K562 (cell line): Measurements from ENCODE around the gene GH2. TPM values are rescaled to one million over a fixed set of nuclear protein-coding genes. Genes with fewer than 3 reads are reported as not detected.

Source experiments
- ATAC-seq: fragments of 200-7000 bp; cut with Tn5 transposase; 3 replicates; pipeline ENCODE4 v1.9.1; 2020; ENCODE audit warnings: moderate library complexity
- BruUV-seq: library from RNA; stranded (reverse); fragments of 400-500 nt; replicated peaks from 2 replicates; lab custom pipeline; 2021; lab: Mats Ljungman, UMichigan
- CTCF ChIA-PET: fragments of 300-600 bp; formaldehyde crosslinking; extraction: SDS; loops from one replicate; lab custom pipeline; 2021; ENCODE audit warnings: low intra/inter-chr PET ratio; lab: Yijun Ruan, JAX
- POLR2A ChIA-PET: fragments of 300-600, 350-650 bp; sonication (Branson Sonifier 250); formaldehyde crosslinking; extraction: SDS; loops from one replicate; lab custom pipeline; 2021; ENCODE audit warnings: antibody characterized with exemption, inconsistent platforms; lab: Yijun Ruan, JAX
- DNase-seq, 4 experiments: peaks; one replicate each; pipeline versions ENCODE4 v3.0.0 to v3.0.0-alpha.2; 2011 to 2018; ENCODE audit warnings: low spot score in 3 of 4, mixed read lengths in 3 of 4; ENCODE audit errors: extremely low read depth in 1 of 4
- FAIRE-seq: peaks from 2 replicates; lab custom pipeline; 2011; peaks lifted over from hg19 to GRCh38; lab: Jason Lieb, UNC
- H2AFZ ChIP-seq: 2 replicates; pipeline ENCODE4 v1.6.0; 2011; ENCODE audit warnings: low read depth, low read length, control low read depth, inconsistent platforms
- H3K27ac ChIP-seq: fragments of 200-600 bp; 3 replicates; pipeline ENCODE4 v1.8.0; 2011; ENCODE audit warnings: low read depth, mild to moderate bottlenecking, control low read depth, inconsistent platforms, low read length, moderate library complexity, mixed read lengths; ENCODE audit errors: extremely low read depth
- H3K27me3 ChIP-seq, 2 experiments: fragments of 300-600 bp in 1 of 2; 2 replicates in 1 of 2; 3 replicates in 1 of 2; pipeline versions ENCODE4 v1.6.0 to v1.8.0; 2011; ENCODE audit warnings: inconsistent platforms in 2 of 2, low read length in 2 of 2, mild to moderate bottlenecking in 1 of 2, mixed read lengths in 1 of 2, moderate library complexity in 1 of 2; ENCODE audit not compliant: control insufficient read depth in 2 of 2, insufficient read depth in 2 of 2
- H3K36me3 ChIP-seq: fragments of 300-600 bp; 3 replicates; pipeline ENCODE4 v1.8.0; 2011; ENCODE audit warnings: mild to moderate bottlenecking, low read length, inconsistent platforms; ENCODE audit not compliant: control insufficient read depth, insufficient read depth
- H3K4me1 ChIP-seq, 2 experiments: fragments of 200-600 bp in 1 of 2; replicated peaks in 1 of 2; 2 replicates in 1 of 2; 3 replicates in 1 of 2; pipeline versions ENCODE4 v1.5.1 to v1.8.0; 2011; ENCODE audit warnings: inconsistent platforms in 2 of 2, low read length in 2 of 2, mild to moderate bottlenecking in 1 of 2, mixed read lengths in 1 of 2, moderate library complexity in 1 of 2; ENCODE audit not compliant: control insufficient read depth in 2 of 2, insufficient read depth in 2 of 2
- H3K4me2 ChIP-seq: 2 replicates; pipeline ENCODE4 v1.6.1; 2011; ENCODE audit warnings: low read length, control low read depth, inconsistent platforms, mixed read lengths; ENCODE audit not compliant: insufficient read depth
- H3K4me3 ChIP-seq: fragments of 200-600 bp; sonication (generic), shearing (Covaris generic); 2 replicates; pipeline ENCODE4 v1.5.1; 2016; ENCODE audit warnings: control low read depth, inconsistent platforms
- H3K79me2 ChIP-seq: fragments of 200-600 bp; 3 replicates; pipeline ENCODE4 v1.8.0; 2011; ENCODE audit warnings: low read length, inconsistent platforms; ENCODE audit not compliant: control insufficient read depth, insufficient read depth
- H3K9ac ChIP-seq, 2 experiments: 2 replicates each; pipeline versions ENCODE4 v1.6.0 to v1.6.1; 2011; ENCODE audit warnings: low read depth in 2 of 2, low read length in 2 of 2, control low read depth in 1 of 2, inconsistent platforms in 1 of 2, mild to moderate bottlenecking in 1 of 2, mixed read lengths in 1 of 2; ENCODE audit not compliant: insufficient read depth in 1 of 2
- H3K9me1 ChIP-seq: one replicate; pipeline ENCODE4 v1.6.0; 2011; ENCODE audit warnings: inconsistent platforms, mild to moderate bottlenecking, low read length, moderate library complexity; ENCODE audit not compliant: control insufficient read depth, insufficient read depth
- H3K9me3 ChIP-seq: replicated peaks from 2 replicates; pipeline ENCODE4 v1.5.1; 2011; ENCODE audit warnings: low read depth, low read length, inconsistent platforms; ENCODE audit not compliant: control insufficient read depth, insufficient read depth
- H4K20me1 ChIP-seq: replicated peaks from 2 replicates; pipeline ENCODE4 v1.6.1; 2011; ENCODE audit warnings: low read length, inconsistent platforms, mixed read lengths; ENCODE audit not compliant: control insufficient read depth, insufficient read depth
- BRCA1 ChIP-seq, 2 experiments: fragments of 450-650 bp in 1 of 2; sonication (generic) in 1 of 2; formaldehyde crosslinking in 1 of 2; IDR thresholded peaks; 2 replicates each; pipeline versions ENCODE4 v1.5.0 to v1.6.1; 2017 to 2020; ENCODE audit warnings: mild to moderate bottlenecking in 1 of 2, missing genetic modification reagents in 1 of 2
- CCNT2 ChIP-seq: IDR thresholded peaks from 2 replicates; pipeline ENCODE4 v1.6.1; 2011; ENCODE audit warnings: borderline replicate concordance, low read depth, mild to moderate bottlenecking, moderate library complexity, mixed read lengths, low read length; ENCODE audit not compliant: insufficient read length; ENCODE audit errors: extremely low read depth
- CREM ChIP-seq: IDR thresholded peaks from 2 replicates; pipeline ENCODE4 v1.6.1; 2014; ENCODE audit warnings: antibody characterized with exemption, low read depth
- DDX20 ChIP-seq: fragments of 450-650 bp; IDR thresholded peaks from 2 replicates; pipeline ENCODE4 v1.6.1; 2016; ENCODE audit warnings: missing genetic modification characterization, low read depth, mild to moderate bottlenecking, missing compliant biosample characterization, moderate library complexity
- EHMT2 ChIP-seq: fragments of 450-650 bp; IDR thresholded peaks from 2 replicates; pipeline ENCODE4 v1.6.1; 2018; ENCODE audit warnings: antibody characterized with exemption
- ELF2 ChIP-seq: fragments of 250-450 bp; sonication (Bioruptor Pico); IDR thresholded peaks from 2 replicates; pipeline ENCODE4 v1.5.0; 2021; ENCODE audit warnings: mild to moderate bottlenecking
- FOXP1 ChIP-seq: sonication (generic); formaldehyde crosslinking; IDR thresholded peaks from 2 replicates; pipeline ENCODE4 v1.8.0; 2022; ENCODE audit warnings: mild to moderate bottlenecking, missing genetic modification reagents
- GABPA ChIP-seq: fragments of 200-800 bp; sonication (Bioruptor generic); conservative IDR thresholded peaks from 2 replicates; pipeline ENCODE4 v1.6.1; 2016; ENCODE audit warnings: low read depth, missing genetic modification characterization, missing compliant biosample characterization
- HMBOX1 ChIP-seq: sonication (generic); IDR thresholded peaks from 2 replicates; pipeline ENCODE4 v1.6.1; 2016
- NFRKB ChIP-seq: fragments of 450-650 bp; IDR thresholded peaks from 2 replicates; pipeline ENCODE4 v1.6.1; 2016; ENCODE audit warnings: low read depth
- POLR3A ChIP-seq: IDR thresholded peaks from 2 replicates; pipeline ENCODE4 v1.6.1; 2011; ENCODE audit warnings: borderline replicate concordance, mild to moderate bottlenecking, moderate library complexity; ENCODE audit not compliant: insufficient read length, insufficient read depth; ENCODE audit errors: extremely low read depth
- RBBP5 ChIP-seq: fragments of 200-600 bp; sonication (generic); IDR thresholded peaks from 2 replicates; pipeline ENCODE4 v1.6.1; 2012; ENCODE audit warnings: borderline replicate concordance, mild to moderate bottlenecking, low read length, control low read depth, inconsistent platforms; ENCODE audit not compliant: insufficient read depth, poor library complexity, severe bottlenecking
- RBM25 ChIP-seq: fragments of 200-400 bp; formaldehyde crosslinking; IDR thresholded peaks from 2 replicates; pipeline ENCODE4 v1.6.1; 2018; ENCODE audit warnings: low read length, low read depth, moderate library complexity; ENCODE audit not compliant: severe bottlenecking
- RBM34 ChIP-seq: fragments of 200-400 bp; formaldehyde crosslinking; IDR thresholded peaks from 2 replicates; pipeline ENCODE4 v1.6.1; 2018; ENCODE audit warnings: low read length, borderline replicate concordance; ENCODE audit not compliant: insufficient read depth
- SAFB2 ChIP-seq: fragments of 200-400 bp; formaldehyde crosslinking; IDR thresholded peaks from 2 replicates; pipeline ENCODE4 v1.6.1; 2018; ENCODE audit warnings: borderline replicate concordance, low read length, low read depth, moderate library complexity; ENCODE audit not compliant: severe bottlenecking
- ZNF408 ChIP-seq: fragments of 250-450 bp; sonication (Bioruptor Pico); IDR thresholded peaks from 2 replicates; pipeline ENCODE4 v1.4.0; 2020; ENCODE audit warnings: low read depth, mild to moderate bottlenecking, moderate library complexity
- ZNF785 ChIP-seq: fragments of 250-450 bp; sonication (Bioruptor Pico); IDR thresholded peaks from 2 replicates; pipeline ENCODE4 v1.4.0; 2020; ENCODE audit warnings: mild to moderate bottlenecking
- WGBS: fragments of 100-300 bp; shearing (Covaris generic); methylation state at CpG from one replicate; pipeline ENCODE4 v1.1.6; 2016; ENCODE audit warnings: low coverage, mixed read lengths; ENCODE audit not compliant: insufficient coverage; ENCODE audit errors: missing lambda C conversion rate; 5-methylcytosine and 5-hydroxymethylcytosine counted together
- in situ Hi-C: fragments of 300-500 bp; cut with MboI; formaldehyde crosslinking; loops from 4 replicates; pipeline ENCODE4 v1.15.0; 2018; ENCODE audit warnings: inconsistent platforms, mixed read lengths
- intact Hi-C: fragments of 100-400 bp; cut with micrococcal nuclease; formaldehyde crosslinking; loops from 2 replicates; pipeline ENCODE4 v1.14.2; 2022
- polyA plus RNA-seq, 8 experiments: library from polyadenylated mRNA; depleted of rRNA in 4 of 8; stranded (reverse) in 5 of 8; unstranded in 3 of 8; fragments of >200 nt; fragmentation: Nextera tagmentation in 2 of 8; fragmentation: Illumina TruSeq in 1 of 8; extraction: Ambion mirVana in 2 of 8; extraction: Trizol in 1 of 8; gene quantifications; 2 replicates each; pipeline versions ENCODE4 v1.2.1 to v1.2.3, GENCODE V29; 2011 to 2014; ENCODE audit warnings: inconsistent platforms in 1 of 8, missing spikeins in 1 of 8
- total RNA-seq, 7 experiments: library from RNA; depleted of rRNA in 6 of 7; stranded (reverse); fragments of >200 nt in 6 of 7; fragmentation: Illumina TruSeq in 2 of 7; extraction: Trizol in 2 of 7; gene quantifications; 2 replicates each; pipeline versions ENCODE4 v1.2.1 to v1.2.3, GENCODE V29; 2011 to 2021; ENCODE audit warnings: low replicate concordance in 1 of 7
- TF ChIP-seq, protein P1 (sequence below): sonication (generic); formaldehyde crosslinking; IDR thresholded peaks from 2 replicates; pipeline ENCODE4 v1.9.0; 2022; ENCODE audit warnings: mild to moderate bottlenecking, missing genetic modification reagents
- TF ChIP-seq, protein P2 (sequence below): fragments of 250-450 bp; sonication (Bioruptor Pico); IDR thresholded peaks from 2 replicates; pipeline ENCODE4 v1.5.0; 2022; ENCODE audit warnings: mild to moderate bottlenecking

The GH2 gene
- total and polyA plus RNA-seq, 9 of the 15 experiments (the other 6 are each of a cell fraction or from before 2014, with no cell fraction given) = not detected

DNA sequence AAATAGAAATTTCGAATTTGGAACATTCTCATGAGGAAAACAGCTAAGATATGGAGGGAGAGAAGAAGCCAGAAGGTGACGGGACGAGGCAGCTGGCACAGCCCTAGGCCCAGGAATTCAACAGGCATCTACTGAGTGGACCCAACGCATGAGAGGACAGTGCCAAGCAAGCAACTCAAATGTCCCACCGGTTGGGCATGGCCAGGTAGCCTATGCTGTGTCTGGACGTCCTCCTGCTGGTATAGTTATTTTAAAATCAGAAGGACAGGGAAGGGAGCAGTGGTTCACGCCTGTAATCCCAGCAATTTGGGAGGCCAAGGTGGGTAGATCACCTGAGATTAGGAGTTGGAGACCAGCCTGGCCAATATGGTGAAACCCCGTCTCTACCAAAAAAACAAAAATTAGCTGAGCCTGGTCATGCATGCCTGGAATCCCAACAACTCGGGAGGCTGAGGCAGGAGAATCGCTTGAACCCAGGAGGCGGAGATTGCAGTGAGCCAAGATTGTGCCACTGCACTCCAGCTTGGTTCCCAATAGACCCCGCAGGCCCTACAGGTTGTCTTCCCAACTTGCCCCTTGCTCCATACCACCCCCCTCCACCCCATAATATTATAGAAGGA lies 34.9 kb upstream of the GH2 start:
- intact Hi-C loops = loop anchor here (5.0 to 10.0 kb wide), 2 partner anchors 216 to 368 kb away; partner anchors contain the start of gene ERN1

More for the DNA sequence above, 34.9 kb upstream of the GH2 start:
- Histone ChIP-seq H3K4me2 (no peak overlapping the region), H3K9me3 (no peaks in the 10 kb centered on the region), H3K4me1 (no peaks in the 10 kb centered on the region; a peak in 1 of 5 replicates), H3K9ac (no peak overlapping the region), H3K4me3 (no peak overlapping the region), H3K27ac (no peak overlapping the region), H3K9me1 (no peaks in the 10 kb centered on the region), H3K36me3 (no peaks in the 10 kb centered on the region), H2AFZ (no peak overlapping the region), H4K20me1 (no peaks in the 10 kb centered on the region), H3K27me3 (peaks cover 3 to 34% of the 10 kb centered on the region in 2 experiments; a peak in 4 of 5 replicates), H3K79me2 (no peaks in the 10 kb centered on the region)
- ATAC-seq = no peak
- 4% methylated on average over 11 of the region's 12 CpGs for WGBS
- TF ChIP-seq ELF2 (no peak), RBM25 (no peak), RBM34 (no peak), GABPA (tag) (no peak), HMBOX1 (no peak), ZNF408 (CRISPR knock-in tag) (no peak), SAFB2 (no peak), ZNF785 (CRISPR knock-in tag) (no peak), BRCA1 (IDR thresholded peaks at IDR 0.05) (peak; percentile 100), BRCA1 (CRISPR knock-in tag; IDR thresholded peaks at IDR 0.05) (no peak), RBBP5 (peak; percentile 47), NFRKB (no peak), DDX20 (tag) (no peak), EHMT2 (no peak), FOXP1 (no peak), CREM (peak; percentile 33; the same call in 1 of the 2 replicates), CCNT2 (no peak), POLR3A (no peak)
- TF ChIP-seq, protein P1, sequence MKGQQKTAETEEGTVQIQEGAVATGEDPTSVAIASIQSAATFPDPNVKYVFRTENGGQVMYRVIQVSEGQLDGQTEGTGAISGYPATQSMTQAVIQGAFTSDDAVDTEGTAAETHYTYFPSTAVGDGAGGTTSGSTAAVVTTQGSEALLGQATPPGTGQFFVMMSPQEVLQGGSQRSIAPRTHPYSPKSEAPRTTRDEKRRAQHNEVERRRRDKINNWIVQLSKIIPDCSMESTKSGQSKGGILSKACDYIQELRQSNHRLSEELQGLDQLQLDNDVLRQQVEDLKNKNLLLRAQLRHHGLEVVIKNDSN (CRISPR knock-in tag) = no peak
- TF ChIP-seq, protein P2, sequence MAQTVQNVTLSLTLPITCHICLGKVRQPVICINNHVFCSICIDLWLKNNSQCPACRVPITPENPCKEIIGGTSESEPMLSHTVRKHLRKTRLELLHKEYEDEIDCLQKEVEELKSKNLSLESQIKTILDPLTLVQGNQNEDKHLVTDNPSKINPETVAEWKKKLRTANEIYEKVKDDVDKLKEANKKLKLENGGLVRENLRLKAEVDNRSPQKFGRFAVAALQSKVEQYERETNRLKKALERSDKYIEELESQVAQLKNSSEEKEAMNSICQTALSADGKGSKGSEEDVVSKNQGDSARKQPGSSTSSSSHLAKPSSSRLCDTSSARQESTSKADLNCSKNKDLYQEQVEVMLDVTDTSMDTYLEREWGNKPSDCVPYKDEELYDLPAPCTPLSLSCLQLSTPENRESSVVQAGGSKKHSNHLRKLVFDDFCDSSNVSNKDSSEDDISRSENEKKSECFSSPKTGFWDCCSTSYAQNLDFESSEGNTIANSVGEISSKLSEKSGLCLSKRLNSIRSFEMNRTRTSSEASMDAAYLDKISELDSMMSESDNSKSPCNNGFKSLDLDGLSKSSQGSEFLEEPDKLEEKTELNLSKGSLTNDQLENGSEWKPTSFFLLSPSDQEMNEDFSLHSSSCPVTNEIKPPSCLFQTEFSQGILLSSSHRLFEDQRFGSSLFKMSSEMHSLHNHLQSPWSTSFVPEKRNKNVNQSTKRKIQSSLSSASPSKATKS (CRISPR knock-in tag) = no peak
- ChIA-PET POLR2A (no interaction called here), CTCF (no interaction called here)
- FAIRE-seq = no peak
- BruUV-seq = no TSS peak
- in situ Hi-C loops = loop anchor here (10.0 kb wide), 2 partner anchors 108 to 368 kb away; partner anchors contain the start of gene ICAM2
- DNase-seq = no peak
